Astrocyte of the cerebellum (primary cell): ENCODE results near the gene AHDC1.

Experiments
- DNase-seq: peaks from one replicate; pipeline ENCODE4 v3.0.0-alpha.2; 2011; ENCODE audit warnings: low read depth
- H3K4me3 ChIP-seq: 2 replicates; pipeline ENCODE4 v1.5.1; 2011; ENCODE audit warnings: mild to moderate bottlenecking, low read depth, low read length, moderate library complexity
- CTCF ChIP-seq: IDR thresholded peaks from 2 replicates; pipeline ENCODE4 v1.5.1; 2012; ENCODE audit warnings: low read length, low read depth, moderate library complexity, mild to moderate bottlenecking; ENCODE audit errors: missing control alignments
- in situ Hi-C: cut with HindIII; loops from 2 replicates; pipeline ENCODE4 v1.10.0; 2017; ENCODE audit warnings: low sequenced_read_pairs

Gene AHDC1

GRCh38 chr1:27523337-27524020 is 80.5 kb downstream of the AHDC1 start:
- no peak overlapping the region for H3K4me3 ChIP-seq
- in situ Hi-C loops = no loop called here
- DNase-seq = no peak
- TF ChIP-seq CTCF = no peak

GRCh38 chr1:27522432-27523336 is 81.3 kb downstream of the AHDC1 start:
- no peak for DNase-seq
- H3K4me3 ChIP-seq = no peak overlapping the region

GRCh38 chr1:27521861-27522431 is 82.0 kb downstream of the AHDC1 start:
- H3K4me3 ChIP-seq = no peak overlapping the region
- in situ Hi-C loops = no loop called here
- no peak for TF ChIP-seq CTCF
- no peak for DNase-seq

More at GRCh38 chr1:27522432-27523336, 81.3 kb downstream of the AHDC1 start:
- peak; percentile 42 for TF ChIP-seq CTCF
- in situ Hi-C loops = no loop called here

GRCh38 chr1:27521336-27521831 is 82.6 kb downstream of the AHDC1 start:
- TF ChIP-seq CTCF = no peak
- no peak for DNase-seq
- no peak overlapping the region for H3K4me3 ChIP-seq
- in situ Hi-C loops = no loop called here

GRCh38 chr1:27520651-27521050 is 83.3 kb downstream of the AHDC1 start:
- in situ Hi-C loops = no loop called here
- DNase-seq = no peak
- no peak overlapping the region for H3K4me3 ChIP-seq
- TF ChIP-seq CTCF = no peak
